K562 (cell line): ENCODE results near the gene RXRA. TPM values are rescaled to one million over a fixed set of nuclear protein-coding genes. Genes with fewer than 3 reads are reported as not detected.

Experiments
- BHLHE40 ChIP-seq: IDR thresholded peaks from 2 replicates; pipeline ENCODE4 v1.6.1; 2011; ENCODE audit warnings: low read length, improper control_type of control experiment
- BRD9 ChIP-seq: fragments of 450-650 bp; IDR thresholded peaks from 2 replicates; pipeline ENCODE4 v1.6.1; 2018; ENCODE audit warnings: low read depth; ENCODE audit not compliant: partially characterized antibody
- DEAF1 ChIP-seq: fragments of 450-650 bp; formaldehyde crosslinking; IDR thresholded peaks from 2 replicates; pipeline ENCODE4 v1.4.0; 2020; ENCODE audit warnings: mild to moderate bottlenecking, moderate library complexity
- E4F1 ChIP-seq: fragments of 250-450 bp; sonication (Bioruptor Pico); IDR thresholded peaks from 2 replicates; pipeline ENCODE4 v1.5.0; 2021; ENCODE audit warnings: mild to moderate bottlenecking, borderline replicate concordance
- EP400 ChIP-seq: fragments of 450-650 bp; IDR thresholded peaks from 2 replicates; pipeline ENCODE4 v1.6.1; 2017; ENCODE audit warnings: antibody characterized with exemption, mild to moderate bottlenecking, moderate library complexity
- HDAC2 ChIP-seq: fragments of 450-650 bp; IDR thresholded peaks from 2 replicates; pipeline ENCODE4 v1.6.1; 2016; ENCODE audit warnings: mild to moderate bottlenecking
- HMG20A ChIP-seq: fragments of 450-650 bp; formaldehyde crosslinking; conservative IDR thresholded peaks from 2 replicates; pipeline ENCODE4 v1.4.0; 2020; ENCODE audit warnings: mild to moderate bottlenecking, mixed read lengths
- IFI16 ChIP-seq: fragments of 250-450 bp; sonication (Bioruptor Pico); IDR thresholded peaks from 2 replicates; pipeline ENCODE4 v2.1.2; 2022; ENCODE audit warnings: mild to moderate bottlenecking, inconsistent platforms
- NR1H2 ChIP-seq: sonication (generic); formaldehyde crosslinking; IDR thresholded peaks from 2 replicates; pipeline ENCODE4 v1.4.0; 2020; ENCODE audit warnings: mild to moderate bottlenecking, missing genetic modification reagents
- POLR2A ChIP-seq: fragments of 450-650 bp; conservative IDR thresholded peaks from 2 replicates; pipeline ENCODE4 v1.6.1; 2016
- SLC30A9 ChIP-seq: fragments of 250-450 bp; sonication (Bioruptor Pico); IDR thresholded peaks from 2 replicates; pipeline ENCODE4 v1.8.0; 2022; ENCODE audit warnings: mild to moderate bottlenecking, moderate library complexity
- TEAD2 ChIP-seq: fragments of 450-650 bp; IDR thresholded peaks from 2 replicates; pipeline ENCODE4 v1.6.1; 2016; ENCODE audit warnings: missing genetic modification characterization, control low read depth, missing compliant biosample characterization
- TRIM24 ChIP-seq, 2 experiments: fragments of 450-650 bp; IDR thresholded peaks; 2 replicates each; pipeline ENCODE4 v1.6.1; 2016
- YY1 ChIP-seq, 3 experiments: IDR thresholded peaks; 2 replicates each; pipeline ENCODE4 v1.6.1; 2011; ENCODE audit warnings: low read length in 2 of 3, mild to moderate bottlenecking in 2 of 3, moderate library complexity in 2 of 3, borderline replicate concordance in 1 of 3, control low read depth in 1 of 3, low read depth in 1 of 3; ENCODE audit not compliant: insufficient read depth in 3 of 3, insufficient replicate concordance in 2 of 3, control insufficient read depth in 1 of 3, insufficient read length in 1 of 3; ENCODE audit errors: extremely low read depth in 1 of 3
- ZBTB8A ChIP-seq: fragments of 450-650 bp; IDR thresholded peaks from 2 replicates; pipeline ENCODE4 v1.6.1; 2018; ENCODE audit warnings: mild to moderate bottlenecking, moderate library complexity; ENCODE audit not compliant: partially characterized antibody
- ZFPM2 ChIP-seq: fragments of 250-450 bp; sonication (Bioruptor Pico); IDR thresholded peaks from 2 replicates; pipeline ENCODE4 v1.5.1; 2022; ENCODE audit warnings: mild to moderate bottlenecking
- ZNF146 ChIP-seq: IDR thresholded peaks from one replicate; pipeline ENCODE4 v1.6.1; 2018; ENCODE audit warnings: missing compliant biosample characterization; ENCODE audit not compliant: unreplicated experiment
- ZNF408 ChIP-seq: fragments of 250-450 bp; sonication (Bioruptor Pico); IDR thresholded peaks from 2 replicates; pipeline ENCODE4 v1.4.0; 2020; ENCODE audit warnings: low read depth, mild to moderate bottlenecking, moderate library complexity
- ZNF76 ChIP-seq: fragments of 250-450 bp; sonication (Bioruptor Pico); IDR thresholded peaks from 2 replicates; pipeline ENCODE4 v1.4.0; 2020; ENCODE audit warnings: mild to moderate bottlenecking, moderate library complexity, borderline replicate concordance
- polyA plus RNA-seq, 8 experiments: library from polyadenylated mRNA; depleted of rRNA in 4 of 8; stranded (reverse) in 5 of 8; unstranded in 3 of 8; fragments of >200 nt; fragmentation: Nextera tagmentation in 2 of 8; fragmentation: Illumina TruSeq in 1 of 8; extraction: Ambion mirVana in 2 of 8; extraction: Trizol in 1 of 8; gene quantifications; 2 replicates each; pipeline versions ENCODE4 v1.2.1 to v1.2.3, GENCODE V29; 2011 to 2014; ENCODE audit warnings: inconsistent platforms in 1 of 8, missing spikeins in 1 of 8
- total RNA-seq, 7 experiments: library from RNA; depleted of rRNA in 6 of 7; stranded (reverse); fragments of >200 nt in 6 of 7; fragmentation: Illumina TruSeq in 2 of 7; extraction: Trizol in 2 of 7; gene quantifications; 2 replicates each; pipeline versions ENCODE4 v1.2.1 to v1.2.3, GENCODE V29; 2011 to 2021; ENCODE audit warnings: low replicate concordance in 1 of 7
- TF ChIP-seq, protein P1 (sequence below): fragments of 450-650 bp; IDR thresholded peaks from 2 replicates; pipeline ENCODE4 v1.7.0; 2016; ENCODE audit warnings: borderline replicate concordance

The RXRA gene
- total and polyA plus RNA-seq, 9 of the 15 experiments (the other 6 are each of a cell fraction or from before 2014, with no cell fraction given) = 0.35 to 23.6 (median 4.6) TPM

GRCh38 chr9:134316449-134317160 lies 9.7 kb upstream of the RXRA start (continued):
- TF ChIP-seq IFI16 (no peak), TEAD2 (tag) (no peak), ZNF408 (CRISPR knock-in tag) (no peak), ZFPM2 (no peak), HDAC2 (no peak), POLR2A (no peak), ZNF76 (CRISPR knock-in tag) (no peak), DEAF1 (no peak), EP400 (no peak), ZBTB8A (no peak), YY1 (IDR thresholded peaks at IDR 0.05; ENCODE audit: borderline replicate concordance in 1 of 3, control insufficient read depth in 1 of 3, extremely low read depth in 1 of 3, insufficient read depth in 3 of 3, insufficient read length in 1 of 3, insufficient replicate concordance in 2 of 3, low read depth in 1 of 3, low read length in 2 of 3) (no peak), TRIM24 (IDR thresholded peaks at IDR 0.05) (peak; percentile 41 to 47; a peak in 2 of 4 replicates), NR1H2 (no peak), BHLHE40 (0 out of 2 replicates have a peak, but pooled peaks have one; percentile 41), ZNF146 (CRISPR knock-in tag) (no peak), HMG20A (CRISPR knock-in tag) (no peak), SLC30A9 (CRISPR knock-in tag) (no peak), BRD9 (no peak), E4F1 (no peak)
- TF ChIP-seq, protein P1, sequence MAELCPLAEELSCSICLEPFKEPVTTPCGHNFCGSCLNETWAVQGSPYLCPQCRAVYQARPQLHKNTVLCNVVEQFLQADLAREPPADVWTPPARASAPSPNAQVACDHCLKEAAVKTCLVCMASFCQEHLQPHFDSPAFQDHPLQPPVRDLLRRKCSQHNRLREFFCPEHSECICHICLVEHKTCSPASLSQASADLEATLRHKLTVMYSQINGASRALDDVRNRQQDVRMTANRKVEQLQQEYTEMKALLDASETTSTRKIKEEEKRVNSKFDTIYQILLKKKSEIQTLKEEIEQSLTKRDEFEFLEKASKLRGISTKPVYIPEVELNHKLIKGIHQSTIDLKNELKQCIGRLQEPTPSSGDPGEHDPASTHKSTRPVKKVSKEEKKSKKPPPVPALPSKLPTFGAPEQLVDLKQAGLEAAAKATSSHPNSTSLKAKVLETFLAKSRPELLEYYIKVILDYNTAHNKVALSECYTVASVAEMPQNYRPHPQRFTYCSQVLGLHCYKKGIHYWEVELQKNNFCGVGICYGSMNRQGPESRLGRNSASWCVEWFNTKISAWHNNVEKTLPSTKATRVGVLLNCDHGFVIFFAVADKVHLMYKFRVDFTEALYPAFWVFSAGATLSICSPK = no peak
